ENCODE results near the gene DGKB.

Gene DGKB

GRCh38 chr7:14902589-14903067 is at the start of gene DGKB:
Gene DGKB, minus strand, starts transcription at chr7:14902751.
- DNase-seq, result no peak

GRCh38 chr7:14950013-14950412 is 47.5 kb upstream of the DGKB start:
- DNase-seq, result no peak

DNA sequence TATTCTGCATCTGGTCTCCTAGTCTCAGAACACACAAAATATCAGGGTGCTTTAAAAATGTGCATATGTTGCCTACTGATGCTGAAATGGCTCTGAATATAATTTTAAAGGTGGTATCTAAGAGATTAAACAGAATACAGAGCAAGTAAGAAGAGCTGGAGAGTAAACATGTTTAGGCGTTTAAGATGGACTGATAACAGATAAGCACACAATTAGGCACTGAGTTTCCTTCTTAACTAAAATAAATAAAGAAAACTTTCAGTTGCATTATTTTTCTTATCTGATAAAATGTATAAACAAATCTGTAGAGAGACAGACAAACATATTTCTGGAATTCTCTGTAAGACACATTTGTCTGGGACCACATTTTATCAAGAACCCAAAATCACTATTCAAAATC is 35.6 kb upstream of the DGKB start:
- no peak for DNase-seq

DNA sequence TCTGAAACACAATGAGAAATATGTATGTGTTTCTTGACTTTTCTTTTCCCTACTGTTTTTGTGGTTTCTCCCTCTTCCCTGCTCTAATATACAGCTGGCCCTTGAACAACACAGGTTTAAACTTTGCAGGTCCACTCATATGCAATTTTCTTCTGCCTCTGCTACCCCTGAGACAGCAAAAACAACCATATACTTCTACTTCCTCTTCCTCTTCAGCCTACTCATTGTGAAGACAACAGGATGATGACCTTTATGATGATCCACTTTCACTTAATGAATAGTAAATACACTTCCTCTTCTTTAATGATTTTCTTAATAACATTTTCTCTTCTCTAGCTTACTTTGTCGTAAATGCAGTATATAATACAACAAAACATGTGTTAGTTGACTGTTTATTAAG is 35.0 kb upstream of the DGKB start:
- DNase-seq, result no peak

GRCh38 chr7:14936554-14936953 is 34.0 kb upstream of the DGKB start:
- DNase-seq, result no peak

DNA sequence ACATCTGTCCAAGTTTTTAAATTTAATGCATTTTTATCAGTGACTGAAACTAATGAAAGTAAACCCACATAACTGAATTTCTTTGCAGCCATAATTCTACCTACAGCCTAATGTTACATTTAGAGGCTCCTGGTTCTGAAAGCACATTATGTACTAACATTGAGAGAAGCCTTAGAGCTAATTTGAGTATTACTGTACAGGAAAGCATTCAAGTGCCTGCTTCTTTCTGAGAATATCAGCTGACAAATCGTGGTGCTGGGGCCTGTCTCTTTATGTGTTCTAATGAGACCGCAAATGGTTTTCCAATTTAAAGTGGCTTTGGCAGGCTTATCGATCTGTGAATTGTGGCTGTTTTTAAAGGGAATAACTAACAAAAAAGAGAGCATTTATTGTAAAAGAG is 32.3 kb upstream of the DGKB start:
- DNase-seq, result no peak

DNA sequence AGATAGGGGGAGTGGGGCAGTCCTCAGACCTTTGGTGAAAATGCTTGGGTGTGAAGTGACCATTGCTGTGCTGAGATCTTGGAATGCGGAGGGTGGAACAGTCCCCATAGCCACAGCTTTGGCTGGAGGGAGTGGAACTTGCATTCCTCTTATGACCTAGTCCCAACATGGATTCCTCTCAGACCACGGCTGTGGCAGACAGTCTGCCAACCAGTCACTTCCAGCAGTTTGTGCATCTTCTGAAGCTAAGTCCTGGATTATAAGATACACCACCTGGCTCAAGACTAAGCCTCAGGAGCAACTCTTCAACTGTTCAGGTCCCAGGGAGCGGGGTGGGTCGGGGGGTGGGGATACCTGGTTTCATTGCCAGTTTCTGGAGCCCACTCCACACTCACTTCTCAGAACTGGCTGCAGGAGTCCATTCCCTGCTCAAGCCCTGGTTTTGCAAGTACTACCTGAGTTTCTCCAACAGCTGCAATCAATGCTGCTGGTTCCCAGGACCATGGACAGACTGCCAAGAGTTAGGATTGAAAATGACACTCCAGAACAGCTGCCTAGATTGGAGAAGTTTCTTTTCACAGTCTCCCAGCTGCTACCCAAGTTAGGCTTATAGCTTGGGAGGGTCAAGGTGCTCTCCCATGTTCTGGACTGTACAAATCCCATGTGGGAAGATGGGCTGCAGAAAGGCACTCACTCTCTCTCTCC is 29.1 kb upstream of the DGKB start:
- no peak for DNase-seq

- no peak for DNase-seq
Measured at GRCh38 chr7:14924398-14924797, 21.8 kb upstream of the DGKB start.

DNA sequence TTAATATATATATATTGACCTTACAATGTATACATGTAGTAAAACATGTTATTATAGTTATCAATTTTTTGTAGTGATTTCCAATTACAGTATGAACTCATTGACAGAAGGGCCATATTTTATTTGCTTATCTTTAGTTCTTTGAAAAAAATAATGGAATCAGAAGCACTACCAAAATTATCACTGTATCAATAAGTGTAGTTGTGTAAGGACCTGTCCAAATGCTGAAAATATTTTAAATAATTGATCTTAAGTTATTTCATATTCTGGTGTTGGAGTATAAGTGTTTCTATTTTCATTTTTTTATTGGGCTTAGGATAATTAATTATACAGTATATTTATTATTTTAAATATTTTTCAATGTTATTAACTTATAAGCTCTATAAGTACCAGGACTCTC is 8.5 kb upstream of the DGKB start:
- DNase-seq, result no peak

GRCh38 chr7:14908697-14909096 is 6.1 kb upstream of the DGKB start:
- no peak for DNase-seq

GRCh38 chr7:14905764-14906163 is 3.2 kb upstream of the DGKB start:
- DNase-seq, result no peak

GRCh38 chr7:14900051-14900450 is 2.5 kb downstream of the DGKB start:
- DNase-seq, result no peak

GRCh38 chr7:14899030-14899429 is 3.5 kb downstream of the DGKB start:
- no peak for DNase-seq

- DNase-seq, result no peak
Measured at GRCh38 chr7:14896461-14896860, 6.1 kb downstream of the DGKB start.

- no peak for DNase-seq
Measured at GRCh38 chr7:14894826-14895225, 7.7 kb downstream of the DGKB start.

DNA sequence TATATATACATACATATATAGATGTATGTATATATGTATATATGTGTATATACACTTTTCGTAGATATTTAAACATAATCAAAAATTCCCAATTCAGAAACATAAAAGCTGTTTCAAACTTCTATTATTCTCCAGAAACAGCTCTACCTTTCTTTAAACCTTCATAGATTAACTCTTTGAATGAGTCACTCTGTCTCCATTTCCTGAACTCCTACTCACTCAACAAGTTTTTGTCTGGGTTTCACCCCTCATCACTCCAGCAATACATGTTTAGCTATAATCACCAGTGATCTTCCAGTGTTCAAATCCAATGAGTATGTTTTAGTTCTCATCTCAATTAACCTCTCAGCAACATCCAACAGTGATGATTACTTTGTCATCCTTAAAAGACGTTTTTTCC is 9.6 kb downstream of the DGKB start:
- DNase-seq, result no peak

DNA sequence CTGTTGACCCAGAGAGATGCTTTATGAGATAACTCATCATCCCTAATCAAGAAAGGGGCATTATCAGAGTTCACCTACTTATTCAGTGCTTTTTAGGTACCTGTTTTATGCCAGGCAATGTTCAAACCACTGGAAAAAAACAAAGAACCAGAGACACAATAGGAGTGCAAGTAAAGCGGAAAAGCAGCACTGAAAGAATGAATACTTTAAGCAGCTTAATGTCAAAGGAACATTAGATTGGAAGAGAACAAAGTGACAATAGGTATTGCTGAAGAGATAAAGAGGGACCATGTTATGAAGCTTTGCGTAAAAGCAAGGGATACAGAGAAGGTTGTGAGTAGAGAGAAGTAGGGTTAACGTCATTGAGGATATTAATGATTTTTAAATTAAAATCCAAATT is 11.3 kb downstream of the DGKB start:
- no peak for DNase-seq

GRCh38 chr7:14888962-14889361 is 13.6 kb downstream of the DGKB start:
- DNase-seq, result no peak

- DNase-seq, result no peak
Measured at GRCh38 chr7:14886533-14886932, 16.0 kb downstream of the DGKB start.

DNA sequence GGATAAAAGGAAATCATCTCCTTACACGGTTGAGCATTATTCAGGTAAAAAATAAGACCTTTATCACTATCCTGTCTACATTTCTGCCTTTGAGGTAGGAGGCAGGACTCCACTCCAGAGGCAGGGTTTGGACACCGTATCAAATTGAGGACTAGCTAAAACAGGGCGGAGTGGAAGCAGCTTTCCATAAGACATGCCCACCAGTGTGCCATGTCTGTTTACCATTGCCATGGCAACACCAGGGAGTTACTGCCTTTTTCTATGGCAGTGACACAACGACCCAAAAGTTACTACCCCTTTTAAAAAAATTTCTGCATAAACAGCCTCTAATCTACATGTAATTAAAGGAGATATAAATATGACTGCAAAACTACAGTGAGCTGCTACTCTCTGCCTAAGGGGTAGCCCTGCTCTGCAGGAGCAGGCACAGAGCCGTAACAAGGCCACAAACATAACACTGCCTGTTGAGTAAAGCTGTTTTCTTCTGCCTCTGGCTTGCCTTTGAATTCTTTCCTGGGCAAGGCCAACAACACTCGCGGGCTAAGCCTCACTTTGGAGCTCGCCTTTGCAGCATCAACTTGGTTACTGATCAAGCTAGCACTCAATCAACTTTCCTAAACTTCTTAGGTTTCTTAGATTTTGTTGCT is 26.5 kb downstream of the DGKB start:
- no peak for DNase-seq

- DNase-seq, result no peak
Measured at GRCh38 chr7:14871880-14872279, 30.7 kb downstream of the DGKB start.

GRCh38 chr7:14870394-14870793 is 32.2 kb downstream of the DGKB start:
- no peak for DNase-seq

DNA sequence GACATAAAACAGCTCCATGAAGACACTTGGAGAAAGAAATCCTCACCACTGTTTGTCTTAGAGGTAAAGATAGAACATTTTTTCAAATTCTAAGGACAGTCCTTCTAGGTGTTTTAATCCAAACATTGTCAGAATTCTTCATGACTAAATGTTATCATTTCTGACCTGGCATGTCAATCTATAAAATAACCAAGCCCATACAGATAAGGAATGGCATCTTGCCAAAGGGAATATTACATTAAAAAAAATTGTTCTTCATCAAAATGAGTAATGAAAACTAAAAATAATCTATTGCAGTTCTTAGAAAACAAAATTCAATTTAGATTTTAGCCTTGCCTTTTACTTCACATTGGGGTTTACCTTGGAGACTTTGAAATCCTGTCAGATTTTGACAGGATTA is 33.6 kb downstream of the DGKB start:
- DNase-seq, result no peak

DNA sequence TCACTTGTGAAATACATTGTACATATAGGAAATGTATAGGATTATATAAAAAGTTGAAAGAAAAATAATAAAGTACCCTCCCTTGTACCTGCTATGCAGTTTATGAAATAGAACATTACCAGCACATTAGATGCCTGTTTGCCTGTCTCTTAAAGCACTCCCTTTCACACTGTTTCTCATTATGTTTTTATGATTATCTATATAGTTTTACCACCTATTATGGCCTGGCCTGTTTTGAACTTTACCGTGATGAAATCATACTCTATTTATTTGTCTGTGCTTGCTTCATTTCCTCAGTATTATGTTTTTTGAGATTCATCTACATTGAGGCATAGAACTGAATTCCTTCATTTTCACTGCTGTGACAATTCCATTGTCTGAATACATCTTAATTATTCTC is 41.1 kb downstream of the DGKB start:
- no peak for DNase-seq

DNA sequence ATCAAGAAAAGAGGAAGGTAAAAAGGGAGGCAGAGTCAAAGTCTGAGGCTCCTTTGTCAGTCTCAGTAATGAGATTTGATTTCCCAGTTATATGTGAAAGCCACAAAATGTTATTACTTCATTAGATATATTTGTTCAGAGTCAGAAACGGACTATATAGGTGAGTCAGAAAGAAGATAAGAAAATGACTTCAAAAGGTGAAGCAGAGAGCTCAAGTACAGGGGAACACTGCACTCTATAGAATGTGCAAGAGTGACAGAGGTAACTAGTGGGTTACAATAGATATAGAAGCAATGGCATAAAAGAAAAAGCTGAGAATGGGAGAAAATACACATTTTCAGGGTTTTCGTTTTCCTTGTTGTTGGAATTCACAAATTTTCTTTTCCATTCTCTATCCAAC is 43.3 kb downstream of the DGKB start:
- DNase-seq, result no peak
